SW 1271 (cell line): ENCODE results near the gene STOML1.

Experiments
- DNase-seq, 2 experiments: peaks; one replicate each; lab custom pipeline; 2025; lab: John Stamatoyannopoulos, UW

STOML1 gene

GRCh38 chr15:73928971-73929627 is 63.0 kb downstream of the STOML1 start:
- no peak for DNase-seq
